NCI-H2227 (cell line): ENCODE measurements around the gene MUC4.
"Not testable (repeated sequence)": the region's sequence is repeated elsewhere in the genome, so short reads cannot be mapped to it uniquely, and the experiment has no call there.

ENCODE experiments used
- DNase-seq: peaks from one replicate; lab custom pipeline; 2025; ENCODE audit not compliant: unreplicated experiment; lab: John Stamatoyannopoulos, UW

Gene MUC4

DNA sequence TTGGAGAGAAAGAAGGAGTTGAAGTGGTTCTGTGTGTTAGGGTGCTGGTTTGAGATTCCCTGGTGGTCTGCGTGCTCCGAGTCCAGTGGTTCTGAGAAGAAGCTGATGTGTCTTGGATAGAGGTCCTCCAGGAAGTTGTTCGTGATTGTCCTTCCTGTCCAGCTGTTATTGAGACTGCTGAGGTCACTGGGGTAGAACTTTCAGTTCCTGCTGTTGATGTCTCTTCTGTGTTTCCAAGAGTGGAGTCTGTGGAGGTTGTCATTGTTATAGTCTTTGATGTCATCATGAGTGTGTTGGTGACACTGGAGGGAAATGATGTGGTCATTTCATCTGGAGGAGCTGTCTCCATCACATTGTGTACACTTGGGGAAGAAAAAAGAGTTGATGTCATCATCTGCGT is 20.8 kb downstream of the MUC4 start:
- no peak for DNase-seq

DNA sequence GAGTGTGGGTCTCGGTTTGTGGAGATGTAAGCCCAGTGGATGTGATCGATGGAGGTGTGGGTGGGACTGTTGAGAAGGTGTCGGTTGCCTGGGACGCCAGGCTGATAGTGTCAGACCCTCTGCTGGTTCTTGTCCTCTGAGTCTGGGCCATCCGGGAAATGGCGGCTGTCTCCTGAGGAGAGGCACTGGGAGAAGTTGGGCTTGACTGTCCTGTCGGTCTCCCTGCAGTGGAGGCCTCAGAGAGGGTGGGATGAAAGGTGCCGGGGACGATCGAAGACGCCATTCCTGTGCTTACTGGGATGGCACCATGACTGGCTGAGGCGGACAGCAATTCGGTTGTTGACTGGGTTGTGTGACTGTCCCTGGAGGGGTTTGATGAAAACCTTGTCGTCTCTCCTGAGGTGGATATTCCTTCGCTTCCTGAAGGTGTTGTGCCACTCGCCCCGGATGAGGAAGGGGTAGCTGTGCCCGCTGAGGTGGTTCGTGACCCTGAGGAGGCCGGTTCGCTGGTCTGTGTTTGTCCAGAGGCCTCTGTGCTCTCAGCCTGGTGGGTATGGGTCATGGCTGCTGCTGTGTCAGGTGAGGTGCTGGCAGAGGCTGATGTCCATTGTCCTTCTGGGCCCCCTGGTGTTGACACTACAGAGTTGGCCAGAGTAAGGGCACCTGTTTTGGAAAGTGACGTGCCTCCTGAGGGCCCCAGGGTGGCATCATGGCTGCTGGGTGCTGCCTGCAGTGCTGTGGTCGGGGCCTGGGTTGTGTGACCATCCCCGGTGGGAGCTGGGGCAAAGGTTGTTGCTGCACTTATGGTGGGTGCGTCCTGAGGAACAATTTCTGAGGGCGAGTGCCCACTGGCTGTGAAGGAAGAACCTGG is 22.8 kb downstream of the MUC4 start:
- no peak for DNase-seq

DNA sequence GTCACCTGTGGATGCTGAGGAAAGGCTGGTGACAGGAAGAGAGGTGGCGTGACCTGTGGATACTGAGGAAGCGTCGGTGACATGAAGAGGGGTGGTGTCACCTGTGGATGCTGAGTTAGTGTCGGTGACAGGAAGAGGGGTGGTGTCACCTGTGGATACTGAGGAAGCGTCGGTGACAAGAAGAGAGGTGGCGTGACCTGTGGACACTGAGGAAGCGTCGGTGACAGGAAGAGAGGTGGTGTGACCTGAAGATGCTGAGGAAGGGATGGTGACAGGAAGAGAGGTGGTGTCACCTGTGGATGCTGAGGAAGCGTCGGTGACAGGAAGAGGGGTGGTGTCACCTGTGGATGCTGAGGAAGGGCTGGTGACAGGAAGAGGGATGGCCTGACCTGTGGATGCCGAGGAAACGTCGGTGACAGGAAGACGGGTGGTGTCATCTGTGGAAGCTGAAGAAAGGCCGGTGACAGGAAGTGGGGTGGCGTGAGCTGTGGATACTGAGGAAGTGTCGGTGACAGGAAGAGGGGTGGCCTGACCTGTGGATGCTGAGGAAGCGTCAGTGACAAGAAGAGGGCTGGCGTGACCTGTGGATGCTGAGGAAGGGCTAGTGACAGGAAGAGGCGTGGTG is 25.8 kb downstream of the MUC4 start:
- not testable (repeated sequence) for DNase-seq

DNA sequence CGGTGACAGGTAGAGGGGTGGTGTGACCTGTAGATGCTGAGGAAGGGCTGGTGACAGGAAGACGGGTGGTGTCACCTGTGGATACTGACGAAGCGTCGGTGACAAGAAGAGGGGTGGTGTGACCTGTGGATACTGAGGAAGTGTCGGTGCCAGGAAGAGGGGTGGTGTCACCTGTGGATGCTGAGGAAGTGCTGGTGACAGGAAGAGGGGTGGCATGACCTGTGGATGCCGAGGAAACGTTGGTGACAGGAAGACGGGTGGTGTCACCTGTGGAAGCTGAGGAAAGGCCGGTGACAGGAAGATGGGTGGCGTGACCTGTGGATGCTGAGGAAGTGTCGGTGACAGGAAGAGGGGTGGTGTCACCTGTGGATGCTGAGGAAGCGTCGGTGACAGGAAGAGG is 27.7 kb downstream of the MUC4 start:
- DNase-seq: not testable (repeated sequence)

DNA sequence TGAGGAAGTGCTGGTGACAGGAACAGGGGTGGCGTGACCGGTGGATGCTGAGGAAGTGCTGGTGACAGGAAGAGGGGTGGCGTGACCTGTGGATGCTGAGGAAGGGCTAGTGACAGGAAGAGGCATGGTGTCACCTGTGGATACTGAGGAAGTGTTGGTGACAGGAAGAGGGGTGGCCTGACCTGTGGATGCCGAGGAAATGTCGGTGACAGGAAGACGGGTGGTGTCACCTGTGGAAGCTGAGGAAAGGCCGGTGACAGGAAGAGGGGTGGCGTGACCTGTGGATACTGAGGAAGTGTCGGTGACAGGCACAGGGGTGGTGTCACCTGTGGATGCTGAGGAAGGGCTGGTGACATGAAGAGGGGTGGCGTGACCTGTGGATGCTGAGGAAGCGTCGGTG is 30.5 kb downstream of the MUC4 start:
- not testable (repeated sequence) for DNase-seq

DNA sequence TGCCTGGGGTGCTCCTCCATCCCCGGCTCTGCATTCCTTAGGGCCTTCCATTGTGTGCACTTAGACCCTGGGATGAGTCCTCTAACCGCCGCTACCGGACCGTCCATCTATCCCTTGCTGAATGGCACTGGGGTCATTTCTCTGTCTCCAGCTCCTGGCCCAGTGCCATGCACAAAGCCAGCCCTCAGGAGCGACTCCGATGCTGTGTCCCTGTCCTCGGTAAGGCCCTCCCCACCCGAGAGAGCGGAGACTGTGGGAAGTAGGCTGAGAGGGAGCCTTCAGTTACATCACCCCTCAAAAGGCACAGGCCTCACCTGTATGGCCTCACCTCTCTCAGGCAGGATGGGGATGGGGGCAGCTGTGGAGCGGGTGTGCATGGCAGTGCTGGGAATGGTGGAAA is 33.8 kb downstream of the MUC4 start:
- DNase-seq: no peak

DNA sequence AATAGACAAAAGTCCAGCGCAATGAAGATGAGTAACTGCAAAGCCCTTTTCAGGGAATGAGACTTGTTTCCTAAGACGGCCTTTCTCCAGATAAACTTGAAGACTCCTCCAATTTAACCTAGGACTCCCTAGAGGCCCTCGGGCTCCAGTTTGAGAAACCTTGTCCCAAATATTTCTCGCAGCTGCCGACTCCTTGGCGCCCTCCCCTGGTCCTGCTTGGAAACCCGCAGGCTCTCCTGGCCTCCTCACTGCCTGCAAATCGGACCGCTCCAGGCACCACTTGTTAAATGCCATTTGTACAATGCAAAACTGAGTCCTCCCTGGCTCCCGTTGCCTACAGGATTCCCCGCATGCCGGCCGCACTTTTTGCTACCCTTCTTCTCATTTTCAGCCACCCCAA is 36.8 kb downstream of the MUC4 start:
- DNase-seq: no peak

DNA sequence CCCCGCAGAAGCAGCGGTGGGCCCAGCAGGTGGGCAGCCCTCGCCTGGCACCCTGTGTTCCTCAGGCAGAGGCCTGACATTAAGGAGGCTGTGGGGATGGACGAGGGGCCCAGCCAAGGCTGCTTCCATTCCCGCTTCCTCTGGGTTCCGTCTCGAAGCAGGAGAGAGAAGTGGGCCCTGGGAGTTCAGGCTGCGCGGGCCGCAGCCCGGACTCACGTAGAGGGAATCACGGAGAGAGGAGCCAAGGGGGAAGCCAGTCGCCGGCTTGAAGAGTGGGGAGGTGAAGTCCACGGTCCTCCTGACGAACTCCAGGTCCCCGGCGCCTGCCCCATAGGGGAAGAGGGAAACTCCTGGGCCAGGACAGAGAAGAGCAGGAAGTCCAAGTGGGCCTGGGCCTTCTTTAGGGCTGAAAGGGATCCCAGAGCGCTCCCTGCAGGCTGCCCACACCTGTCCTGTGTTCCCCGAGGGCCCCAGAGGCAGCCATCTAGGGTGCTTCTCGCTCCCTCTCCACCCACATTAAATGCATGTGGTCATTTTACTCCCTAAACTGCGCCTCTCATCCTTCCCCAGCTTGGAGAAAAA is 37.7 kb downstream of the MUC4 start:
- no peak for DNase-seq

DNA sequence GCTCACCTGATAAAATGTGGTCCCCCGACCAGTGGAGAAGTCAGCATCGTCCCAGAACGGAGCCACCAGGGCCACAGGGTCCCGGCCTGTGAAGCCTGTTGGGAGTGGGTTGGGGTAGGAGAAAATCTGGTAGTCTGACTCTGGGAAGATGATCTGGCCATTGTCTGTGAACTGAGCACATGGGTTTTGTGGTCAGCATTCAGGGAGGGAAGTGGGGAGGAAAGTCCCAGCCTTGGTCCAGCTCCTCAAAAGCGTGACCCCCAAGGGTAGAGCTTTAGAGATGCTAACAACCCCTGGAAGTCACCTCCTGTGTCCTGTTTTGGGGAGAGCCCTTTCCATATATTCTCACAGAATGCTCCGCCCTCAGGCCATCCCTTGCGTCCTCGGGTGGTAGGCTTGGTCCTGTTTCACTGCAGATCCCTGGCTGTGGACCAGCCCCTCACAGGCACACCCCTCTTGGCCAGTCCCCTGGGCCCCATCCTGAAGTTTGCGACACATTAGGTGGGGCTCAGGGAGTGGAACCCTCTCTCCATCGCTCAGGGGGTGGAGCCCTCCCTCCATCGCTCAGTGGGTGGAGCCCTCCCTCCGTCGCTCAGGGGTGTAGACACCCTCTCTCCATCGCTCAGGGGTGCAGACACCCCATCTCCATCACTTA is 40.0 kb downstream of the MUC4 start:
- no peak for DNase-seq

DNA sequence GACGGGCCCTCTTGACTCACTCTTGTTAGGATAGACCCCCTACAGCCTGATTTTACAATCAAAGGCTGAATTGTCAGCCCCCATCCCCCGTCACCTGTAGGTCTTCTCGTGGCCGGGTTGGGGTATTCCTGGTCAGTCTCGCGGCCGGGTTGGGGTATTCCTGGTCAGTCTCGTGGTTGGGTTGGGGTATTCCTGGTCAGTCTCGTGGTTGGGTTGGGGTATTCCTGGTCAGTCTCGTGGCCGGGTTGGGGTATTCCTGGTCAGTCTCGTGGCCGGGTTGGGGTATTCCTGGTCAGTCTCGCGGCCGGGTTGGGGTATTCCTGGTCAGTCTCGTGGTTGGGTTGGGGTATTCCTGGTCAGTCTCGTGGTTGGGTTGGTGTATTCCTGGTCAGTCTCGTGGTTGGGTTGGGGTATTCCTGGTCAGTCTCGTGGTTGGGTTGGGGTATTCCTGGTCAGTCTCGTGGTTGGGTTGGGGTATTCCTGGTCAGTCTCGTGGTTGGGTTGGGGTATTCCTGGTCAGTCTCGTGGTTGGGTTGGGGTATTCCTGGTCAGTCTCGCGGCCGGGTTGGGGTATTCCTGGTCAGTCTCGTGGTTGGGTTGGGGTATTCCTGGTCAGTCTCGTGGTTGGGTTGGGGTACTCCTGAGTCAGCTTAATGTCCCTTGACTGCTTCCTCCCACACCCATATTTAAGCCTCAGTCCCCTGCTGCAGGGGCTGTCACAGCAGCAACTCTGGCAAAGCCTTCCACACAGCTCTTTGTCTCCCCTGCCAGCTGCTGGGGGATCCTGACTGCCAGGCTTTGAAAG is 40.7 kb downstream of the MUC4 start:
- DNase-seq: not testable (repeated sequence)

DNA sequence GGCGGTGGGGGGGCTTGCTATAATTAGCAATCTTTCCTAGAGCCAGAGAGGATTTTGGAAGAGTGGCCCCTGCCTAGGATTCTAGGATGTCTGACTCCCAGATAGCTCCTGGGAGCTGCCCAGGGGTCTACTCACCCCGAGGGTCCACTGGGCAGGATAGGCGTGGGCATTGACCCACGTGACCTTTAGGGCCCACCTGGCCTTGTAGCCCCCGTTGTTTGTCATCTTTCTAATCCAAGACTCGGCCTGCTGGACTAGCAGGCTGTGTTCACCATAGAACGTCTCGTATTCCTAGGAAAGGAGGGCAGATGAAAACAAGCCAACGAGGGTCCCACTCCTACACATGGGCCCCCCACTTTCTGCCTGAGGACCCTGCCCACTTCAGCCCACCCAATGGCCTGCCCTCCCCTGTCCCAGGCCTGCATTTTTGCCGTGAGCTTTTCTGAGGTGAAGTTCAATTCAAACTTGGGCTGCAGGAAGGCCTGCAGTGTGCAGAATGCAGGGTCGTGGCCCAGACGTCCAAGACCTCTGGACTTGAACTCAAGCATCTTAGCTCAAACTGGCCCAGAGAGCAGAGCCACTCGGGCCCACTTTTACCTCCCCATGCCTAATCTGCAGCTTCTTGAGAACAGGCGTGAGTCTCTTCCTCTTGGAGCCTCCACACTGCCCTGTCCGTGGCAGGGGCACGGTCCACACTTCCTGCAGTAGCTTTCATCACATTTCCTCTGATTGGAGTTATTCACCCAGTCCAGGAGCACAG is 41.5 kb downstream of the MUC4 start:
- no peak for DNase-seq

DNA sequence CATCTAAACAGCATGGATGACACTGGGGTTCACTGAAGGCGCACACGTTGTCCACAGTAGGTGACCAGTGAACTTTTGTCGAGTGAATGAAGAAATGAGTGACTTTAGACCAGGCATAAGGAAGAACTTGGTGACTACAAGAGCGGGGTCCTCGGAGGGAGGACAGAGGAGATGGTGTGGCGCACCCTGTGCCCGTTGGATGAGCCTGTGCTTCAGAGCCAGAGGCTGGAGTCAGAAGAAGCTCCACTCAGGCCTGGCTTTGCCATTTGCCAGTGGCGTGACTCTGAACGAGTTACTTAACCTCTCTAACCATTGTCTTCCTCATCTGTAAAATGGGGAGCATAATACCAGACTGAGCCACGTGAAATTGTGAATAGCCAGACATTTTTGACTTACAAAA is 42.2 kb downstream of the MUC4 start:
- DNase-seq: no peak

DNA sequence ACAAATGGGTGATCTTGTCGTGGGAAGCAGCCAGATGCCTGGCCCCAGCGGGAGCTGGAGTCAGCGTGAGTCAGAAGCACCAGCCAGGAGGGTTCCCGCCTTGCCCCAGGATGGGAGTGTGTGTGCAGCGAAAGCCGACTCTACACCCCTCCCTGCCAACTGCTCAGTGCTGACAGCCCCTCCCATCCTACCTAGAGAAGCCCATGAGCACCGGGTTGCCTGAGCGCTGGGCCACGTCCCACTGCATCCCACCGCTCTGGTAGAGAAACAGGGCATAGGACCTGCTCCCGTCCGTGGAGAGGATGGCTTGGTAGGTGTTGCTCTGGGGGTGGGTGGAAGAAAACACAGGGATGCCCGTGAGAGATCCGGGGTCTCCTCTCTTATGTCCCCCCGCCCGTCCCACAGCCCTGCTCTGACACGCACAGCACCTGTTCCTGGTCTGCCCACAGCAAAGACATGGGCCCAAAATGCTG is 42.9 kb downstream of the MUC4 start:
- DNase-seq: no peak

DNA sequence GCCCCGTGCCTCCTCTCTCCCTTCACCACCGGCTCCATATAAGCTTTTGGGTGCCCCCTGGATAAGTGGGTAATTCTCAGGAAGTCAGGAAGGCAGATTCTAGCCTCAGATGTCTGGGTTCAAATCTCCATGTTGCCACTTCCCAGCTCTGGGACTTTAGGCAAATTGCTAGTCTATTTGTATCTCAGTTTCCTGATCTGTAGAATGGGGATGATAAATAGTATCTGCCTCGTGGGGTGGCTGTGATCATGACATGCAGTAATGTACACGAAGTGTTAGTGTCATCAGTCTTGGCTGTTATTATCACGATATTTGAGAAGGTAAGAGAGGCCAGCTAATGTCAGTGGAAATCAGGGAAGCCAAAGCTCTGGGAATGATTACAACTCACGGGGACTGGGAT is 43.3 kb downstream of the MUC4 start:
- DNase-seq: no peak

DNA sequence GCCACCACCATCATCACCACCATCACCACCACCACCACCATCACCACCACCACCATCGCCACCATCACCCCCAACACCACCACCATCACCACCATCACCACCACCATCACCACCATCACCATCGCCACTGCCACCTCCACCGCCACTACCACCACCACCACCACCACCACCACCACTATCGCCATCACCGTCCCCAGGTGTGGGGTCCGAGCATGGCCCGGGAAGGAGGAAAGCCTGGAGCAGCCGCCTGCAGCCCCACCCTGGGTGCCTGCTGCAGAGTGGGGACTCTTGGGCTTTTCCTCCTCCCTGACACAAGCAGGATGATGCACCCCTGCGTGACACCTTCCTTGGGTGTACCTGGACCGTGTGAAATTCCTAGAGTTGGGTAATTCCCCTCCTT is 43.9 kb downstream of the MUC4 start:
- DNase-seq: no peak

DNA sequence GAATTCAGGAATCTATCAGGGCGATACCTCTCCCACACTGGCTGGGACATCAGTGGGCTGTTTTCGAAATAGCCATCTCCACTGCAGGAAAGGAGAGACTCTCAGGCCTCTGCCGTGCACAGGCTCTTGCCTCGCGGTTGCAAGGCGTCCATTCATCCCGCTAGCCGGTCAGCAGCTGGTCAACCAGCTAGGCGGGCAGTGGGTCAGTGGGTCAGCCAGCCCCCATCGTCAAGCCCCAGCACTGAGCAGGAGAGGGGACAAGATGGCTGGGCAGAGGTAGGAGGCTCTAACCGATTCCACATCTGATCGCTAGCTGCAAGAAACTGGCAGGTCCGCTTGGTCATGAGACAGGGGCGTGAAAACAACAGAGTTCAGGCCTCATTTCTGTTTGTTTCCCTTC is 45.1 kb downstream of the MUC4 start:
- DNase-seq: no peak

DNA sequence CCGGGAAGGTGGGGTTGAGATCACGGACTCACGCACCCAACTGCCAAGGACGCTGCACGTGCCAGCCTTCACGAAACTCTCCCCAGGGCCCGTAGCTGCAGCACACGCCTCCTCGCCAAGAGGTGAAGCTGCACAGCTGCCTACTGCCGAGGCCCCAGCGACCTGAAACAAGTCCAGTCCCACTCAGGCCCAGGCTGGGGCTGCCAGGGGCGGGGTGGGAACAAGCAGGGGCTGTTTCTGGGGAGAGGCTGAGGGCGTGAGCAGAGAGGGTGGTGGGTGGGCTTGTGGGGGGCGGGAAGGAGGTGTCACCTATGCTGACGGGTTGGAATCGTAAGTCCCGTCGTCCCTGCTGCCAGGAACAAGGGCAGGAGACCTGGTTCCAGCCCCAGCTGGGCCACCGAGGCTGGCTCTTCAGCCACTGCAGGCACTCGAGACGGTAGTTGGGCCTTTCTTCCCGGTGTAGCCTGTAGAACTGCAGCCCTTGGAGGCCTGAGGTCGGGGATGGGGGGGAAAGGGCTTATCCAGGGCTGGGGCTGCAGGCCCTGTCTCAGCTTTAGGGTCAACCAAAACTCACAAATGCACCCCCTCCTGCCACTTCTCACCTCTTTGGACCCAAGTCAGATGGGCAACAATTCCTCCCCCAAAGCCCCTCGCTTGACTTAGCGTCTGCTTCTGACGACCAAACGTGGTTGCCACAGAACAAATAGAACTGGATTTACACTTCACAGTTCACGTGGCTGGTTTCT is 46.6 kb downstream of the MUC4 start:
- no peak for DNase-seq

DNA sequence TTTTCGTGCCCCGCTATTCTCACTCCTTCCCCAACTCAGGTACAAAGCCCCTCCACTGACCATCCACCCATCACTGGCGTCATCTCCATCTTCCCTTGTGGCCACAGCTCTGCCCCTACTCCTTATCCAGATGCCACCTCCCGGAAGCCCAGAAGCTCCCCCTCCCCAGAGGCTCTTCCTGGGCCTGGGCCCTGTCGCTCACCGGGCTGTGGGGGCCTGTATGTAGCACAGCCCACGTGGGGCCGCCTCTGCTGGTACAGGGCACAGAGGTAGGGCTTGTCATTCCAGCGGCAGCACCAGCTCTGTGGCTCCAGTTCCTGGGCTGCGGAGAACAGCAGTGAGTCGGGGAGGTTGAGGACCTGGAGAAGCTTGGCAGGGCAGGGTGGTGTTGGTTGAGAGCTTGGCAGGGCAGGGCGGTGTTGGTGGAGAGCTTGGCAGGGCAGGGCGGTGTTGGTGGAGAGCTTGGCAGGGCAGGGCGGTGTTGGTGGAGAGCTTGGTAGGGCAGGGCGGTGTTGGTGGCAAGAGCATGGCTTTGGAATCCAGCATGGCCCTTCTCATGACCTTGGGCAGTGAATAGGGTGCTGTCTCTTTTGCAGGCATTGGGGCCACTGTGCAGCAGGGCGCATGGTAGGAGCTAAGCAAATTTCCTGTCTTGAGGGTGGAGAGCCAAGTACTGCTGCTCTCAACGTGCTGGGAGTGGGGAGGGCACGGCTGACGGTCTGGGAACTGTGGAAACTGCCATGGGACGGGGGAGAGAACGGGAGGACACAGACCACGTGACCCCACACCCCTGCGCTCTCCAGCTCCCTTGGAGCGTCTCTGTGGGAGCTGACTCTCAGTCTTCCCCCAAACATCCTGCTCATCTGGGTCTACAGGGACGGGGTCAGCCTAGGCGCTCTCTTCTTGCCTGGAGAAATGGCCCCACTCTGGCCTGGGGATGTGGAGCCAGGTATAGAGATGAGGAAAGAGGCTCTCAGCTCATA is 47.6 kb downstream of the MUC4 start:
- DNase-seq: no peak
